Measurements from ENCODE around the gene DARS1. TPM values are rescaled to one million over a fixed set of nuclear protein-coding genes. Genes with fewer than 3 reads are reported as not detected.
"Not testable (repeated sequence)": the region's sequence is repeated elsewhere in the genome, so short reads cannot be mapped to it uniquely, and the experiment has no call there.

The DARS1 gene
- total and polyA plus RNA-seq, 2 experiments from 2014 or later: 138 to 182 TPM

DNA sequence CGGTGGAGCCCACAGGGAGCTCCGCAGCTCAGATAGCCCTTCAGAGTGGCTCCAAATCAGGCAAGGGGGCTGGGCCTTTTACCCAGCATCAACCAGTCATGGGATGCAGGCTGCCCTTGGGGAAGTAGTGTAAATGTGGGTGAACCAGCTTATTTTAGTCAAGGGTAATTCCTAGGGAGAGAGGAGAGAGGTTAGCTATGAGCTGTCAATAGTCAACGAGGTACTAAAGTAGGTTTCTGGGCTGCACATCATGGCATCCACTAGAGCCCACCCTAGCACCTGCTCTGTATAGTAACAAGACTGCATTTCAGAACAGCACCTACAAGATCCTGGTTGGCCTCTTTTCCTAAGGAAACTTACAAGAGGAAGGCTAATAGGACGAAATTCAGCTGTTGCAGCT is 99.7 kb downstream of the DARS1 start:
- H3K9me3 ChIP-seq (ENCODE audit: low read depth): no peaks in the 10 kb centered on the region

DNA sequence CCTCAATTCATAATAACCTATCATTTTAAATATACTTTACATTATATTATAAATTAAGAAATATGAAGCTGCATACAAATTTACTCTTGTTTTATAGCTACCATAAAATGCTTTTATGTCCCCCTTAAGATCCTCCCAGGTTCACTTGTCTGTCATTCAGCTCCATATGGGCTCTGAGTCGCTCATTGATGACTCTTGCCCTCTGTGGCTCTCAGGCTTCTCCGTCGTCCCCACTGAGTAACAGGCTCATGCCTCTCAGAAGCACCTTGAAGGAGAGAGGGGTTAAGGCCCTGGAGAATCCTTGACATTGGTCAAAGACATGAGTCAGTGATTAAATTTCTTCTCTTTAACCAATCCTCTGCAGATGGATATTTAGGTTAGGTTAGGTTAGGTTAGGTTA is 103.0 kb downstream of the DARS1 start:
- no peaks in the 10 kb centered on the region for H3K9me3 ChIP-seq (ENCODE audit: low read depth)
- H3K27ac ChIP-seq: no peak overlapping the region
- no peaks in the 10 kb centered on the region for H3K36me3 ChIP-seq
- DNase-seq (ENCODE audit: low read depth in 1 of 2, low spot score in 1 of 2): no peak
- no peaks in the 10 kb centered on the region for H3K27me3 ChIP-seq
- H3K4me3 ChIP-seq: no peak overlapping the region
- no peaks in the 10 kb centered on the region for H3K4me1 ChIP-seq (ENCODE audit: low read depth)
- TF ChIP-seq, protein P1, sequence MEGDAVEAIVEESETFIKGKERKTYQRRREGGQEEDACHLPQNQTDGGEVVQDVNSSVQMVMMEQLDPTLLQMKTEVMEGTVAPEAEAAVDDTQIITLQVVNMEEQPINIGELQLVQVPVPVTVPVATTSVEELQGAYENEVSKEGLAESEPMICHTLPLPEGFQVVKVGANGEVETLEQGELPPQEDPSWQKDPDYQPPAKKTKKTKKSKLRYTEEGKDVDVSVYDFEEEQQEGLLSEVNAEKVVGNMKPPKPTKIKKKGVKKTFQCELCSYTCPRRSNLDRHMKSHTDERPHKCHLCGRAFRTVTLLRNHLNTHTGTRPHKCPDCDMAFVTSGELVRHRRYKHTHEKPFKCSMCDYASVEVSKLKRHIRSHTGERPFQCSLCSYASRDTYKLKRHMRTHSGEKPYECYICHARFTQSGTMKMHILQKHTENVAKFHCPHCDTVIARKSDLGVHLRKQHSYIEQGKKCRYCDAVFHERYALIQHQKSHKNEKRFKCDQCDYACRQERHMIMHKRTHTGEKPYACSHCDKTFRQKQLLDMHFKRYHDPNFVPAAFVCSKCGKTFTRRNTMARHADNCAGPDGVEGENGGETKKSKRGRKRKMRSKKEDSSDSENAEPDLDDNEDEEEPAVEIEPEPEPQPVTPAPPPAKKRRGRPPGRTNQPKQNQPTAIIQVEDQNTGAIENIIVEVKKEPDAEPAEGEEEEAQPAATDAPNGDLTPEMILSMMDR (IDR thresholded peaks at IDR 0.05; ENCODE audit: low read depth, low read length): no peak

More for the DNA sequence above, 99.7 kb downstream of the DARS1 start:
- Histone ChIP-seq H3K4me1 (ENCODE audit: low read depth) (no peaks in the 10 kb centered on the region), H3K27me3 (no peaks in the 10 kb centered on the region), H3K36me3 (no peaks in the 10 kb centered on the region), H3K27ac (no peak overlapping the region), H3K4me3 (no peak overlapping the region)
- DNase-seq (ENCODE audit: low read depth in 1 of 2, low spot score in 1 of 2): no peak
- TF ChIP-seq, protein P1 (IDR thresholded peaks at IDR 0.05; ENCODE audit: low read depth, low read length): no peak

DNA sequence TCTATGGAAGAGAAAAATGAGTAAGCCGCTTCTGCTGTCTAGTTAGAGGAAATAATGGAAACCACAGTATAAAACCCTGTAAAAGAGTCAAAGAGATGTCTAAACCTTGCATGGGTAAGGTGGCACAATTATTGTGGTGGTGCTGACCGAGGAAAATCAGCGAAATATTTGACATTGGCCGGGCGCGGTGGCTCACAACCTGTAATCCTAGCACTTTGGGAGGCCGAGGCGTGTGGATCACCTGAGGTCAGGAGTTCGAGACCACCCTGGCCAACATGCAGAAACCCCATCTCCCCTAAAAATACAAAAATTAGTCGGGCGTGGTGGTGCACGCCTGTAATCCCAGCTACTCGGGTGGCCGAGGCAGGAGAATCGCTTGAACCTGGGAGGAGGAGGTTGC is 108.7 kb downstream of the DARS1 start:
- H3K4me1 ChIP-seq (ENCODE audit: low read depth); H3K36me3 ChIP-seq; H3K27ac ChIP-seq; H3K27me3 ChIP-seq; H3K9me3 ChIP-seq (ENCODE audit: low read depth); DNase-seq (ENCODE audit: low read depth in 1 of 2, low spot score in 1 of 2): not testable (repeated sequence)
- H3K4me3 ChIP-seq: peak overlapping the region; percentile 79

DNA sequence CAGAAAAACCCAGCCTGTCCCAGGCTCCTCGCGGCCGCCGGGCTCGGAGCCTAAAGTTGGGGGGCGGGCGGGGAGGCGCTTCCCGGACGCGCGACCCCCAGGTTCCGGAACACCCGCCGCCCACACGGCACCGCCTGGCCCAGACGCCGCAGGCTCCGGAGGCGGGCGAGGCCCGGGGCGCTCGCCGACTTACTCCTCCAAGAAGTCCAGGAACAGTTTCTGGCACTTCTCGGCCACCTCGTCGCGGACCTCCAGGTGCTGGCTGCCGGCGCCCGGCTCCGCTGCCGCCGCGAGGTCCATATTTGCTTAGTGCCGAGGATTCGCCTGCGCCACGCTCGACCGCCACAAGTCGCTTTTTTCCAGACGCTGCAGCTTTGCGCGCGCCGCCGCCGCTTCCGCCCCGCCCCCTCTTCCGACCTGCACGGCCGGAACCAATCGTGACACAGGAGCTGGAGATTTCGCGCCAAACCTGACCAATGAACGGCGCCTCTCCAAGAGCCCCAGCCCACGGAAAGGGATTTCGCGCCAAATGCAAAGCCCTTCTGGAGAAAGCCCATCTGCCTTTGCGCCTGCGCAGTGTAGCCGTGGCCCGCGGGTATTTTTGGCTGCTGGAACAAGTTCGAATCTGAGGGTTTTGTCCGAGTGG is 109.2 kb downstream of the DARS1 start, which contains the start of gene MCM6:
TSS of gene MCM6 (minus strand) at position 378 of the 646 bp plus-strand sequence. CDS start at position 300, 78 bp downstream.
- H3K9me3 ChIP-seq (ENCODE audit: low read depth): no peaks in the 10 kb centered on the region
- peaks cover 3% of the 10 kb centered on the region for H3K36me3 ChIP-seq
- peaks cover 3% of the 10 kb centered on the region for H3K4me1 ChIP-seq (ENCODE audit: low read depth)
- peak; percentile 99 to 100 for DNase-seq (ENCODE audit: low read depth in 1 of 2, low spot score in 1 of 2)
- H3K27ac ChIP-seq: peak within 1 kb of the TSS; percentile 58
- no peaks in the 10 kb centered on the region for H3K27me3 ChIP-seq
- TF ChIP-seq, protein P1 (IDR thresholded peaks at IDR 0.05; ENCODE audit: low read depth, low read length): no peak
- peak within 1 kb of the TSS; percentile 79 for H3K4me3 ChIP-seq

- H3K27ac ChIP-seq: peak overlapping the region; percentile 58
- H3K4me1 ChIP-seq (ENCODE audit: low read depth): peaks cover 3% of the 10 kb centered on the region
- H3K4me3 ChIP-seq: peak overlapping the region; percentile 79
- TF ChIP-seq, protein P1 (IDR thresholded peaks at IDR 0.05; ENCODE audit: low read depth, low read length): no peak
- peaks cover 3% of the 10 kb centered on the region for H3K36me3 ChIP-seq
- peak; percentile 71 to 74 for DNase-seq (ENCODE audit: low read depth in 1 of 2, low spot score in 1 of 2)
- H3K9me3 ChIP-seq (ENCODE audit: low read depth): no peaks in the 10 kb centered on the region
- no peaks in the 10 kb centered on the region for H3K27me3 ChIP-seq
Observed at GRCh38 chr2:135875491-135876065, 109.8 kb downstream of the DARS1 start.

DNA sequence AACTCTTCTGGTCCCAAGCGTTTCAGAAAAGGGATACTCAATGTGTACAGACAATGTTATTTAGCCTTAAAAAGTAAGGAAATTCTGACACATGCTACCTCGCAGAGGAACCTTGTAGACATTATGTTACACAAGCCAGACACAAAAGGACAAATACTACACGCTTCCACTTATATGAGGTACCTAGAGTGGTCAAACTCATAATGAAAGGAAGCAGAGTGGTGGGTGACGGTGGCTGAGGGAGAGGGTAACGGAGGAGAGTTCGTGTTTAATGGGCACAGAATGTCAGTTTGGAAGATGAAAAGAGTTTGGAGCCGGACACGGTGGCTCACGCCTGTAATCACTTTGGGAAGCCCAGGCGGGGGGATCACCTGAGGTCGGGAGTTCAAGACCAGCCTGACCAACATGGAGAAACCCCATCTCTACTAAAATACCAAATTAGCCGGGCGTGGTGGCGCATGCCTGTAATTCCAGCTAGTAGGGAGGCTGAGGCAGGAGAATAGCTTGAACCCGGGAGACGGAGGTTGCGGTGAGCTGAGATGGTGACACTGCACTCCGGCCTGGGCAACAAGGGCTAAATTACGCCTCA is 110.6 kb downstream of the DARS1 start:
- H3K4me3 ChIP-seq: peak overlapping the region; percentile 79

More for the DNA sequence above, 110.6 kb downstream of the DARS1 start:
- no peak overlapping the region for H3K27ac ChIP-seq
- peaks cover 3% of the 10 kb centered on the region for H3K4me1 ChIP-seq (ENCODE audit: low read depth)
- peaks cover 5% of the 10 kb centered on the region for H3K36me3 ChIP-seq
- TF ChIP-seq, protein P1 (IDR thresholded peaks at IDR 0.05; ENCODE audit: low read depth, low read length): no peak
- no peaks in the 10 kb centered on the region for H3K9me3 ChIP-seq (ENCODE audit: low read depth)
- DNase-seq (ENCODE audit: low read depth in 1 of 2, low spot score in 1 of 2): no peak
- no peaks in the 10 kb centered on the region for H3K27me3 ChIP-seq
